Right renal pelvis (tissue), 4 donors: ENCODE data around the gene CUEDC1. TPM values are rescaled to one million over a fixed set of nuclear protein-coding genes. Genes with fewer than 3 reads are reported as not detected.
"Not testable (repeated sequence)": the region's sequence is repeated elsewhere in the genome, so short reads cannot be mapped to it uniquely, and the experiment has no call there.

ENCODE experiments used
- DNase-seq, 4 donors: peaks; one replicate each; pipeline ENCODE4 v3.0.0-alpha.2; 2013; ENCODE audit warnings: low read depth in 4 of 4, low spot score in 3 of 4, missing footprints in 1 of 4
- polyA plus RNA-seq, 4 donors: library from polyadenylated mRNA; unstranded; fragments of 120-200 nt; gene quantifications; one replicate each; pipeline ENCODE4 v1.2.1, GENCODE V29; 2013; ENCODE audit not compliant: insufficient read length in 4 of 4

Gene CUEDC1
- polyA plus RNA-seq, 4 donors: 41.8 to 46.9 (median 45.2) TPM

DNA sequence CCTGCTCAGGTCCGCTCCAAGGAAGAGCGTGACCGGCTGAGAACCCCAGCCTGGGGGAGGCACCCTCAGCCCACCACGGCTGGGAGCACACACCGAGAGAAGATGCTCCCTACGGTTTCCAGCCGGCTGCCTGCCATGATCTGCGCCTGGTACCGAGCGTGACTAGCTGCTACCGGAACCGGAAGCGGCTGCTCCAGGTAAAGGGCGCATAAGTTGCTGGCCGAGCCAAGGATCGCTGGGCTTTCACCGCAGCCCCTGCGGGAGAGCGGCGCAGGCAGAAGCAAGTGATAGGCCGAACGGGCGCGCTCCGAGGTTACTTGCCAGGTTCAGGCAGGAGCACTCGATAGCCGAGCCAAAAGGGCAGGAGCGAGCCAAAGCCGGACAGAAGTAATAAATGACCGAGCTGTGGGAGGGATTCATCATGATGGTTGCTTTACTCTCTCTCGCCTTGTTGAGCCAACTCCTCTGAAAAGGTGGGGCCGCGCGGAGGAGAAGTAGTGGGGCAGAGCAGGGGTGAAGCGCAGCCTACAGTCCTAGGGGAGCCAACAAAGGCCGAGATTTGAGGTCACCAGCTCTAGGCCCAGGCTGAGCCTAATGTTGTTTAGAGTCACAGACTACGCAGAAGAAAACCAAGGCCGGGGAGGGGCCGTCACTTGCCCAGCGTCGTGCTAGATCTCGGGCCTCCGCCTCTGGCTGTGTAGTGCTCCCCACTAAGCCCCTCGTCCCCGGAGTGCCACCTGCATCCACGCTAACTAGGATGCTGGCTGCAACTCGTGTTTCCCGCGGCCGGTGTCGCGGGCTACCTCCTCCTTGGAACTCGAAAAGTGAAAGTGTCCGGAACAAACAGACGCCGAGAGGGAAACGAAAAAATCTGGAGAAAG is 105.1 kb downstream of the CUEDC1 start, which contains the start of gene MRPS23:
Gene MRPS23 (minus strand): TSS at position 171 of the 881 bp plus-strand sequence. CDS start 34 bp downstream, at position 137.
- DNase-seq: peak; percentile 91 to 97 (median 94)

DNA sequence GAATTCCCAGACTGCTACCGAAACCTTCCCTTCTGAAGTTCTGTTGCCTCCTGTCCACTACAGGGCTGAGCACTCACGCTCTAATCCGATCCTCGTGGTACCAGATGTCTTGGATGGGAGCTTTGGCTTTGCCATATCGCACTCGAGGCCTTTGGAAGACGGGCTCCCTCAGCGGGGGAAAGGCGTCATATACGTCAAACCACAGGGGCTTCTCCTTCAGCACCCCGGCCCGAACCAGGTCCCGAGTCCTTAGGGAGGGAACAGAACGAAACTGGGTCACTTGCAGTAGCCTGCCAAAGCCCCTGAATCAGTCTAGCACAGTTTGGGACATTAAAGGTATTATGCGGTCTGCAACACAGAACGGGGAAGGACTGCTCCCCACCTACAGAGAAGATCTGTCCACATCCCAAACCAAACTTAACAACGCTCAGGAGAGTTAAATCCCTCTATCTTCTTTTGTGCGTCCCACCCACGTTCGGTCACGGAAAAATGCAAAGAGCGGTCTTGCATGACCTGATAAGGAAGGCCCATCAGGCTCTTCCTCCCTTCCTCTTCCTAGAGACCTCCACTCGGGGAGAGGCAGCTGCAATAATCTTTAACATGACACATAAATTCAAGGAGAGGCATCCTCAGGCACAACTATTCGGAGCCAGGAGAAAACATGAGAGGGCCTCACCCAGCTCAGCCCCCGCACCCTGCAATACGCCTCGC is 105.9 kb downstream of the CUEDC1 start:
- no peak for DNase-seq

DNA sequence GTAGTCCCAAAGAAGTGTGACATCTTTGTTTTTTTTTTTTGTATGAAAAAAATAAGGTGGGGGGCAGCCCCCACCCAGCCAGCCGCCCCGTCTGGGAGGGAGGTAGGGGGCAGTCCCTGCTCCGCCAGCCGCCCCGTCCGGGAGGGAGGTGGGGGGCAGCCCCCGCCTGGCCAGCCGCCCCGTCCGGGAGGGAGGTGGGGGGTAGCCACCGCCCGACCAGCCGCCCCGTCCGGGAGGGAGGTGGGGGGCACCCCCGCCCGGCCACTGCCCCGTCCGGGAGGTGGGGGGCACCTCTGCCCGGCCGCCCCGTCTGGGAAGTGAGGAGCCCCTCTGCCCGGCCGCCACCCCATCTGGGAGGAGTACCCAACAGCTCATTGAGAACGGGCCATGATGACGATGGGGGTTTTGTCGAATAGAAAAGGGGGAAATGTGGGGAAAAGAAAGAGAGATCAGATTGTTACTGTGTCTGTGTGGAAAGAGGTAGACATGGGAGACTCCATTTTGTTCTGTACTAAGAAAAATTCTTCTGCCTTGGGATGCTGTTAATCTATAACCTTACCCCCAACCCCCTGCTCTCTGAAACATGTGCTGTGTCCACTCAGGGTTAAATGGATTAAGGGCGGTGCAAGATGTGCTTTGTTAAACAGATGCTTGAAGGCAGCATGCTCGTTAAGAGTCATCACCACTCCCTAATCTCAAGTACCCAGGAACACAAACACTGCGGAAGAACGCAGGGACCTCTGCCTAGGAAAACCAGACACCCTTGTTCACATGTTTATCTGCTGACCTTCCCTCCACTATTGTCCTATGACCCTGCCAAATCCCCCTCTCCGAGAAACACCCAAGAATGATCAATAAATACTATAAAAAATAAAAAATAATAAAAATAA is 108.9 kb downstream of the CUEDC1 start:
- DNase-seq: not testable (repeated sequence)

- DNase-seq: no peak
Observed at GRCh38 chr17:57842280-57842679, 112.9 kb downstream of the CUEDC1 start.

DNA sequence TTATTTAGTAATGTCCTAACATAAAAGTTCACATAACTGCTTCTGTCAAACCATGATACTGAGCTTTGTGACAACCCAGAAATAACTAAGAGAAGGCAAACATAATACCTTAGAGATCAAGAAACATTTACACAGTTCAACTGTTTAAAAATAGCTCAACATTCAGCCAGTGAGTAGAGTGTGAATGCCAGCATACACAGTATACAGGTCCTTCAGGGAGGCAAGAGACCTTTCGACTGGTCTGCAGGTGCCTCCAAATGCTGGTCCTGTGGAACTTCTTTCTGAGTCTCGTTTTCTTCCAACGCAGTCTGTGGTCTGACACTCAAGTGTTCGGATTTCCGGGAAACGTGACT is 115.7 kb downstream of the CUEDC1 start:
- DNase-seq: no peak

DNA sequence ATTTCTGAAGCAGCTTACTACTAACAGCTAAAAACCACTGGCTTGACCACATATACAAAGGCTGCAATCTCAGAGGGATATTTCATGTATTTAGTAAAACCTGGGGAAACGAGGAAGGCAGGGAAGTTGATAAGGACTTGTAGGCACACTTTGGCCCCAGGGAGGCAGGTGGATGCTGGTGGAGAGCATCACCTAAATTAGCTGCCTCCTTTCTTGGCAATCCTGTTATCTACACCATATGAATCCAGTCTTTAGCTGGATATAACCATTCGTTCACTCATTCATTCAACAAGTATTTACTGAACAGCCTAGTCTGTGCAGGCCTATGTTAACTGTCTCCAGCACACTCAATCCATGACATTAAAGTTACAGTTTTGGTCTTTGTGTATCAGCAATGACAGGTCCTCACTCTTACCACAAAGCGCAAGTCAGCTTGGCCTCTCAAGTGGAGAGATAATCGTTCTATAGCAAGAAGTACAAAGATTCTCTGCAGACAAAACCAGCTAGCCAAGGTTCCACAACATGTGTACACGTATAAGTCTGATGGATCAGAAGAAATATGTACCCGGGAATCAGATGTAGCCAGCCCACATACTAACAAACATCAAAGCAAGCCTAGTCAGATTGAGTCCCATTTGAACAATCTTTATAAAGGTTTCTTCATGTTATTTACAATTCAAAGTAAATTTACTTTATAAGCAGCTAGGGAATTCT is 116.2 kb downstream of the CUEDC1 start:
- DNase-seq: no peak

DNA sequence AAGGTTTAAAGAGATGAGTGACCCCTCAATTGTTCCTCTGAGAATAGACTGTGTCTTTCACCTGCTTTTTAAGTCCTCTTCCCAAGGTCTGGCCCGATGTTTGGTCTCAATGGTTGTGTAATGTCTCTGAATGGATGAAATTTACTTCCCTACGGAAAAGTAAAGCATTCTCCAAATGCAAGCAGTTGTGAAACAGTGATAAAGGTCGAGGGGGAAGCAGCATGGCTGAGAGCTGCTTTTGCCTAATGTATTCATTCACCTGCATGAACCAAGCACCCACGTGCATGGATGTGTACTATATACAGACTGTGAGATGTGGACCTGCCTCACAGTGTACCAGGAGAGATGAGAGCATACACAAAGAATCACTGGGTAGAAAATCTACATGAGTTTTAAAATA is 116.8 kb downstream of the CUEDC1 start:
- DNase-seq: no peak

DNA sequence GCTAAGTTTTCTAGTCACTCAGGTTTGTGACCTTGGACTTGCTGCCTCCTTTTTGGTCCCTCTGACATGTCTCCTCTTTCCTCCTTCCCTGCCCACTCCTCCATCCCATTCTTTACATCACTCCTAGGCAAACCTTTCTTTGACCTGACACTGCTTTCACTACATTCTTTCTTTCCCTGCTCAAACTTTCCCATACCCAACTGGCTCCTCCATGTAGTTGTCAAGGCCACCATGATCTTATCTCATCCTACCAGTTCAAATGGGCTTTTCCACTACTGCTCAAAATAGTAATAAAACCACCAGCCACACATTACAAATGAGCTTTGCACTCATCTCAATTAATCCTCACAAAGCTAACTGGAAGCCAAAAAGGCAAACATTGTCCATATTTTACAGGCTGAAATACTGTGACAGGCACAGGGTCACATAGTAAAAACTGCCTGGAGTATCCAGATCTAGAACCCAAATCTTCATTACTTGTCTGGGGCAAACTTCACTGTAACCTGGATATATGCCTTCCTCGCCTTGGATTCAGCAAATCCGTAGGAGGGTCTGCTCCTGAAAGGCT is 119.8 kb downstream of the CUEDC1 start:
- DNase-seq: no peak

DNA sequence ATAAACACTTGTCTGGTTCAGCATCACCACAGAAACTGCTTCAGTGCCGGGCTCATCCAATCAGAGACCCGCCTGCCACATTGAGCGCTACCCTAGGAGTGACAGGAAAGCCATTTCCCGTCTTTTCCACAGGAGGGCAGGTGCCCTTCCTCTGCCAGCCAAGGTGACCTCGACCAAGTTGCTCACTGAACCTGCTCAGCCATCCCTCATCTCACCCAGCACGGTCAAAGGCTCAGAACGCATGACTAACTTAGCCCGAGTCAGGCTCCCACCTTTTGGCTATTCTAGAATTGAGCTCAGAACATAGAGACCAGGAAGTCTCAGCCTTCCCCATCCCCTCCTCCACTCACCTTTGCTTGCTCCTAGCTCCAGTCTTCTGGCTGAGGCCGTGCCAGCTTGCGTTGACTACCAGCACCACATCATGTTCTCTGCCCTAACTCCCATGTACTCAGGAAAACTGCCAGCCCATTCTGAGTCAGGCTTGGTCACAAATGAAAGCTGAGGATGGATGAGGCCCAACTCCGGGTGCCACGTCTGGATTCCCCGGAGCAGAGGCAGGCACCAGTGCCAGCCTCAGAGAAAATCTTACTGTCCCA is 121.0 kb downstream of the CUEDC1 start:
- no peak for DNase-seq

DNA sequence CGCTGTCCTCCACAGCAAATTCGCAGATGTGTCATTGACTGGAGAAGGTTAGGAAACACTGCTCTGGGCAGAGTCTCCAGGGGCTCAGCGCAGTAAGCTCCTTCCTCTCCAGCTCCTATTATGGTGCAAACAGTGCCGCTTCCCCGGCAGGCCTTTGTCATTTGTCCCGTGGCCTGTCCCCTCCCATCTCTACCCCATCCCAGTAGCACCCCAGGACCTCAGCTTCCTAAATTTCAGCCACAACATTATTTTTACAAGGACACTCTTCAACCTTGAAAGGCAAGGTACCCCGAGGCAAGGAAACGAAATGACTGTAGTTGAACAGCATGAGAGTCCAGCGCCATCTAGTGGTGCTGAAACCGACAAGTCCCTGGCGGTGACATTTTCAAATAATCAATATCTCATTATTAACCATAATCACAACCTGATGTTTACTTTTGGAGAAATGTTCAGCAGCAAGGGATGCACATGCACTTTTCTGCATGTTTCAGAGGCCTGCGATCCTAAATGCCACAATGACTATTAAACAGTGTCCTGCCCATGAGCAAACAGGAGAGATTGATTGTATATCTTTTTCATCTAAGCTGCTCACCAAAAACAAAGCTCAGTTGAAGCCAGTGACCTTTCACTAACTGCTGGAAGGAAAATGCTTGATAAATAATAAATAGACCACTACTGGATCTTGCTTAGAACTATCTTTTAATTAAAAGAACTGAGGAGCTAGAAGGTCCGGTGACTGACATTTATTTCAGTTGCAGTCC is 121.9 kb downstream of the CUEDC1 start:
- DNase-seq: peak; percentile 66 to 72 (median 70)

GRCh38 chr17:57832314-57833178 is 122.7 kb downstream of the CUEDC1 start:
- DNase-seq: no peak

- DNase-seq: no peak
Observed at GRCh38 chr17:57830880-57831279, 124.3 kb downstream of the CUEDC1 start.

DNA sequence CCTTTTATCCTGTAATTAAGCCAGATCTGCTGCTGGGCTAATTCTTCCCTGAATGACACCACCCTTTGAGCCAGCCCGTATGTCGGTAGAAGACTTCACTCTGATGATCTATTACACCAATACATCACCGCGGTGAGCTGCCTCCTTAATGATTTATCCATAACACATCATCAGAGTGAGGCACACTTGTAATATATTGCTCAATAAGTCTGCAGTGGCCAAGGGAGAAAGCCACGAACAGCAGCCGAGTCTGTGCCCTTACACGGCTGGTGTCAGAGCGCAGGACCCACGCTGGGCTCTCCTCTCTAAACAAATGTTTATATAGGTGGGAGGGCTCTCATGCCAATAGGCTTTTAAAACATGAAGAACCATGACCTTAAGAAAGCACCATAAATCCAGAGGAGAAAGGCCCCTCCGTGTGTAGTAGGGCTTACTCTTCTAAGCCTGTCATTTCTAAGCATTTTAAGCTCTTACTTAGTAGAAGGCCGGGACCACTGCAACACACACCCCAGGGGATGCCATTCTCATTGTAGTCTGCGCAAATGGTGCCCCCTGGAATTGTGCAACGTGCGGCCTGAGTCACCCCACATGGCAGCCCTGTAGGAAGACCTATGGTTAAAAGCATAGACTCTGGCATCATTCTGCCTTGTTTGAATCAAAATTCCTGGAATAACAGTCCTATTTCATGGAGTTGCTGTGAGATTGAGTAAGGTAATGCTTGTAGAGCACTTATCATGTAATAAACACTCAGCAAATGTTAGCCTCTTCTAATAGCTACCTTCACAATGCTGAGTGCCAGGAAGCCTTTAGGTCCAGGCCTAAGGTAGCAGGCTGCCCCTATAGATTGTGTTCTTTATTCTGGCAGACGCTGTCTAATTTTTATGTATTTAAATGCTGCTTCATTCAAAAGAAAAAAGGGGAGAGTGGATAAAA is 131.5 kb downstream of the CUEDC1 start:
- DNase-seq: no peak

DNA sequence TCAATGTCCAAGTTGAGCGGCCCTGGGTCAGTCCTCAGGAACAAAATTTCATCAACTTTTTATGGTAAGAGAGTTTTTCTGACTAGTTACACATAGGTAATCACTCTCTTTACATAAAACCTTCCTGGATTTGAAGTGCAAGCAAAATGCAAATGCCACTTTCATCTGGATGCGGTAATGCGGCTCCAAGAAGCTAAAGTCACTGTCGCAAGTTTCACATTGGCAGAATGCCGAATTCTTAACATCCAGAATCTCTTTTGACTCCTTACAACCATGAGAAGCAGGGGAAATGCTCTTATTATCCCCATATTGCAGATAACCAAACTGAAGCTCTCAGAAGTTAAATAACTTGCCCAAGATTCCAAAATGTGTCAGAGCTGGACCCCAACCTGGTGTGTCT is 135.3 kb downstream of the CUEDC1 start:
- no peak for DNase-seq

- no peak for DNase-seq
Observed at GRCh38 chr17:57819285-57819684, 135.9 kb downstream of the CUEDC1 start.

DNA sequence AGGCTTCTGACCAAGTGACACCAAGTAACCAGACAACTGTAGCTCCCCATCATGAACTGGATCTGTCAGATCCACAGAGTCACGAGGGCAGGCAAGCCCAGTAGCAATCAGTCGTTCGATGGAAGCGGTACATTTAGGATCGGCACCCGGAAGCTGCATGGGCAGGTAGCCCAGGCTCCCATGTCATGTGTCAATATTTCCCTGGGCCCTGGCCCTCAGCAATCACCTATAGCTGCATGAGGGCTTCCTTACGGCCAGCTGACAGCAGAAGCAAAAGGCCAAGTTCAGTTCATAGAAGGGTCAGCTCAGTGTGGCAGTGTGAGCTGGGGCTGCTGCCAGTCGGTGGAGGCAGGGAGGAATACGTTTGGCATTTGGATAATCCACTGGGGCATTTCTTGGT is 137.1 kb downstream of the CUEDC1 start:
- no peak for DNase-seq

- no peak for DNase-seq
Observed at GRCh38 chr17:57817299-57817698, 137.9 kb downstream of the CUEDC1 start.
